Neural progenitor cell (in vitro differentiated cells): Measurements from ENCODE around the gene MBTPS1. TPM values are rescaled to one million over a fixed set of nuclear protein-coding genes. Genes with fewer than 3 reads are reported as not detected.

Experiments
- DNase-seq: peaks from one replicate; pipeline ENCODE4 v3.0.0-alpha.2; 2016; ENCODE audit warnings: low spot score
- H2AFZ ChIP-seq: fragments of 200-600 bp; sonication (generic); replicated peaks from 2 replicates; pipeline ENCODE4 v1.6.1; 2016; ENCODE audit warnings: antibody characterized with exemption
- H3F3A ChIP-seq: fragments of 200-600 bp; sonication (generic); 2 replicates; pipeline ENCODE4 v1.6.1; 2016; ENCODE audit warnings: antibody characterized with exemption, low read depth
- H3K27ac ChIP-seq: fragments of 200-600 bp; sonication (generic); 2 replicates; pipeline ENCODE4 v1.5.1; 2016; ENCODE audit warnings: mild to moderate bottlenecking
- H3K27me3 ChIP-seq: fragments of 200-600 bp; sonication (generic); 2 replicates; pipeline ENCODE4 v1.6.1; 2016; ENCODE audit warnings: mild to moderate bottlenecking, moderate library complexity
- H3K36me3 ChIP-seq: fragments of 200-600 bp; sonication (generic); 2 replicates; pipeline ENCODE4 v1.5.1; 2016
- H3K4me1 ChIP-seq: fragments of 200-600 bp; sonication (generic); 2 replicates; pipeline ENCODE4 v1.6.1; 2016; ENCODE audit warnings: mixed run types
- H3K4me2 ChIP-seq: fragments of 200-600 bp; sonication (generic); 2 replicates; pipeline ENCODE4 v1.6.1; 2016
- H3K4me3 ChIP-seq: fragments of 200-600 bp; sonication (generic); 2 replicates; pipeline ENCODE4 v1.5.1; 2016
- H3K79me2 ChIP-seq: fragments of 200-600 bp; sonication (generic); 2 replicates; pipeline ENCODE4 v1.6.1; 2016; ENCODE audit warnings: low read depth
- H3K9ac ChIP-seq: fragments of 200-600 bp; sonication (generic); 2 replicates; pipeline ENCODE4 v1.6.1; 2016
- H3K9me3 ChIP-seq: fragments of 200-600 bp; sonication (generic); 2 replicates; pipeline ENCODE4 v1.5.1; 2016; ENCODE audit warnings: low read depth
- H4K20me1 ChIP-seq: fragments of 200-600 bp; sonication (generic); 2 replicates; pipeline ENCODE4 v1.6.1; 2016; ENCODE audit warnings: low read depth
- H3K27ac Mint-ChIP-seq: 3 replicates; pipeline ENCODE4 v1.8.0; 2021; ENCODE audit warnings: mixed read lengths
- H3K27me3 Mint-ChIP-seq: 2 replicates; pipeline ENCODE4 v1.8.0; 2022; ENCODE audit warnings: low read depth, mild to moderate bottlenecking, inconsistent platforms, moderate library complexity, mixed read lengths; ENCODE audit not compliant: insufficient read depth
- H3K36me3 Mint-ChIP-seq: 3 replicates; pipeline ENCODE4 v1.8.0; 2021; ENCODE audit warnings: mixed read lengths
- H3K4me1 Mint-ChIP-seq: 3 replicates; pipeline ENCODE4 v1.8.0; 2021; ENCODE audit warnings: mixed read lengths
- H3K4me3 Mint-ChIP-seq: 3 replicates; pipeline ENCODE4 v1.8.0; 2021; ENCODE audit warnings: mild to moderate bottlenecking, moderate library complexity, mixed read lengths
- H3K9me3 Mint-ChIP-seq: 3 replicates; pipeline ENCODE4 v1.8.0; 2020; ENCODE audit warnings: mixed read lengths
- EZH2 ChIP-seq: fragments of 200-600 bp; sonication (generic); IDR thresholded peaks from 2 replicates; pipeline ENCODE4 v1.6.1; 2017; ENCODE audit warnings: antibody characterized with exemption, mild to moderate bottlenecking, moderate library complexity
- EZH2phosphoT487 ChIP-seq: fragments of 200-600 bp; sonication (generic); IDR thresholded peaks from 2 replicates; pipeline ENCODE4 v1.6.1; 2017; ENCODE audit warnings: antibody characterized with exemption
- total RNA-seq: library from RNA; depleted of rRNA; stranded (reverse); fragments of >200 nt; gene quantifications from 2 replicates; pipeline ENCODE4 v1.2.3, GENCODE V29; 2015; ENCODE audit warnings: low replicate concordance
- TF ChIP-seq, protein P1 (sequence below): fragments of 200-600 bp; sonication (generic); IDR thresholded peaks from 2 replicates; pipeline ENCODE4 v1.5.1; 2017; ENCODE audit warnings: antibody characterized with exemption, mild to moderate bottlenecking

The MBTPS1 gene
- total RNA-seq, 1 donor from 2014 or later: 52.3 TPM

DNA sequence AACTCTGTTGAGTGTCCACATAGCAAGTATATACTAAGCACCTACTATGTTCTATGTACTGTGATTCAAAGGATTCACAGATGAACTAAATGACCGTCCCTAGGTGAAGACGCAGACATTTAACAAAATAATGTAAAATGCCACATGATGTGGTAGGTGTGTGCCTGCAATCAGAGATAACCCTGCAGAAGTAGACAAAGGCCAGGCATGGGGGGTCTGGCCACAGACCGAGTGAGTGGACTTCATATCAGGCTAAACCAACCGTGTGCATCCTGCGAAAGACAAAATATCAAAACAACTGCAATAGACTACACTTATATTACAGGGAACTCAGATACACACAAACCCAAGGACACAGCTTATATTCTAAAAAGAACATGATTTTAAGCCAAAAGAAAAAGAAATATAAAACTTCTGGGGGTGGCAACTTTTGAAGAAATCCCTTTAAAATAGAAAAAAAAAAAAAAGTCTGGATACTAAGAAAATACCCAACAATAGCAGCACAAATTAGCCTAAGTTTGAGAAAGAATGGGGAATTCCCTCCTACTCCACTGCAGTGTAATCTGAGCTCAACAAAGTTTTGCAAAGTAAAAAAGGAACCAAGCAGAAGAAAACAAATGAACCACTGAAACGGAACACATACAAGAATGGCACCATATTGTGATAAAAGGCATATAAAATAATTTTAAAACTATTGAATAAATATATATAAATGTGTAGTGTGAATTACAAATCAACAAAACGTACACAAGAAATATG lies 16.0 kb upstream of the MBTPS1 start:
- Histone ChIP-seq H3K79me2 (peaks cover 60% of the 10 kb centered on the region), H2AFZ (no peak overlapping the region), H3K4me1 (peaks cover 31% of the 10 kb centered on the region), H3F3A (no peaks in the 10 kb centered on the region), H3K27ac (no peak overlapping the region), H3K9me3 (no peaks in the 10 kb centered on the region), H3K4me2 (peak overlapping the region; percentile 42), H3K36me3 (no peaks in the 10 kb centered on the region), H3K9ac (peak overlapping the region; percentile 12), H3K27me3 (no peaks in the 10 kb centered on the region), H4K20me1 (peaks cover 63% of the 10 kb centered on the region), H3K4me3 (no peak overlapping the region)
- Mint-ChIP-seq H3K9me3 (no peaks in the 10 kb centered on the region), H3K4me1 (peaks cover 44% of the 10 kb centered on the region), H3K4me3 (no peak overlapping the region), H3K36me3 (peaks cover 16% of the 10 kb centered on the region), H3K27me3 (peaks cover 2% of the 10 kb centered on the region), H3K27ac (no peak overlapping the region)
- no peak for DNase-seq
- TF ChIP-seq EZH2 (no peak), EZH2phosphoT487 (no peak)
- TF ChIP-seq, protein P1, sequence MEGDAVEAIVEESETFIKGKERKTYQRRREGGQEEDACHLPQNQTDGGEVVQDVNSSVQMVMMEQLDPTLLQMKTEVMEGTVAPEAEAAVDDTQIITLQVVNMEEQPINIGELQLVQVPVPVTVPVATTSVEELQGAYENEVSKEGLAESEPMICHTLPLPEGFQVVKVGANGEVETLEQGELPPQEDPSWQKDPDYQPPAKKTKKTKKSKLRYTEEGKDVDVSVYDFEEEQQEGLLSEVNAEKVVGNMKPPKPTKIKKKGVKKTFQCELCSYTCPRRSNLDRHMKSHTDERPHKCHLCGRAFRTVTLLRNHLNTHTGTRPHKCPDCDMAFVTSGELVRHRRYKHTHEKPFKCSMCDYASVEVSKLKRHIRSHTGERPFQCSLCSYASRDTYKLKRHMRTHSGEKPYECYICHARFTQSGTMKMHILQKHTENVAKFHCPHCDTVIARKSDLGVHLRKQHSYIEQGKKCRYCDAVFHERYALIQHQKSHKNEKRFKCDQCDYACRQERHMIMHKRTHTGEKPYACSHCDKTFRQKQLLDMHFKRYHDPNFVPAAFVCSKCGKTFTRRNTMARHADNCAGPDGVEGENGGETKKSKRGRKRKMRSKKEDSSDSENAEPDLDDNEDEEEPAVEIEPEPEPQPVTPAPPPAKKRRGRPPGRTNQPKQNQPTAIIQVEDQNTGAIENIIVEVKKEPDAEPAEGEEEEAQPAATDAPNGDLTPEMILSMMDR: no peak

GRCh38 chr16:84131117-84131516 lies 14.4 kb upstream of the MBTPS1 start:
- Mint-ChIP-seq H3K4me1 (peaks cover 28% of the 10 kb centered on the region), H3K27ac (peak overlapping the region; percentile 29), H3K36me3 (peaks cover 24% of the 10 kb centered on the region), H3K9me3 (no peaks in the 10 kb centered on the region), H3K4me3 (no peak overlapping the region), H3K27me3 (no peaks in the 10 kb centered on the region)
- Histone ChIP-seq H3K27me3 (no peaks in the 10 kb centered on the region), H3K36me3 (no peaks in the 10 kb centered on the region), H4K20me1 (peaks cover 47% of the 10 kb centered on the region), H3K79me2 (peaks cover 44% of the 10 kb centered on the region), H3K9ac (no peak overlapping the region), H3K4me2 (no peak overlapping the region), H3K4me3 (no peak overlapping the region), H3K9me3 (no peaks in the 10 kb centered on the region), H2AFZ (no peak overlapping the region), H3F3A (no peaks in the 10 kb centered on the region), H3K27ac (no peak overlapping the region), H3K4me1 (peaks cover 17% of the 10 kb centered on the region)
- TF ChIP-seq EZH2 (no peak), EZH2phosphoT487 (no peak)
- TF ChIP-seq, protein P1: no peak
- no peak for DNase-seq

DNA sequence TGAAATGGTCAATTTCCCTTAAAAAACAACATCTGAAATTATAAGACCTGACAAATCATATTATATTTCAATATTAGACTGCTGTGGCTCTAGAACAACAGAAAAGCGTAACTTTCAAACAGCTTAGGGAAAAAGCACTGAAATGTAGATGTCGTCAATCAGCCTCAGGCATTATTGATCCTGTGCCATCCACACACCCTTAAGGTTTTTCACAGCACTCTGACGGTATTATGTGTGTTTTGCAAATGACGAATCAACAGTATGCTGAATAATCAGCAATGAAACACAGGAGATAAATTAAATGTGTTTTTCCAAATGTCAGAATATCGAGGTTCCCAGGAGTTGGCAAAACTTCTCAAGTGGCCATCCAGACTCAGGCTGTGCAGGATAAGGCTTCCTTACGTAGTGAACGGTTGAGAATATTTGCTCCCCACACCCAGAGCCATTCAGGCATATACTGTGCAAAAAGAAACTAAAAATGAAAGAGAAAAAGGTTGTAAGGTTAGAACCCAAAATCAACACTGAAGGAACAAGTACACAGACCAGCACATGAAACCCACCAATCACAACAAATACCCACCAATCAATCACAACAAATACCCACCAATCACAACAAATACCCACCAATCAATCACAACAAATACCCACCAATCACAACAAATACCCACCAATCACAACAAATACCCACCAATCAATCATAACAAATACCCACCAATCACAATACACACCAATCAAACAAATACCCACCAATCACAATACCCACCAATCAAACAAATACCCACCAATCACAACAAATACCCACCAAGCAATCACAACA lies 7.7 kb upstream of the MBTPS1 start:
- no peak overlapping the region for H3K27ac Mint-ChIP-seq
- no peak overlapping the region for H3K4me2 ChIP-seq
- H3F3A ChIP-seq: peaks cover 3% of the 10 kb centered on the region
- no peaks in the 10 kb centered on the region for H3K79me2 ChIP-seq
- no peaks in the 10 kb centered on the region for H3K27me3 ChIP-seq
- H3K36me3 ChIP-seq: no peaks in the 10 kb centered on the region
- peaks cover 25% of the 10 kb centered on the region for H3K36me3 Mint-ChIP-seq
- H3K4me1 ChIP-seq: no peaks in the 10 kb centered on the region
- no peak overlapping the region for H2AFZ ChIP-seq
- H3K9ac ChIP-seq: no peak overlapping the region
- H3K4me1 Mint-ChIP-seq: no peaks in the 10 kb centered on the region
- H4K20me1 ChIP-seq: no peaks in the 10 kb centered on the region
- H3K9me3 ChIP-seq: no peaks in the 10 kb centered on the region
- no peaks in the 10 kb centered on the region for H3K27me3 Mint-ChIP-seq
- no peak overlapping the region for H3K4me3 ChIP-seq
- H3K9me3 Mint-ChIP-seq: no peaks in the 10 kb centered on the region
- TF ChIP-seq EZH2phosphoT487 (no peak), EZH2 (no peak)
- TF ChIP-seq, protein P1: no peak
- no peak for DNase-seq
- H3K4me3 Mint-ChIP-seq: no peak overlapping the region
- no peak overlapping the region for H3K27ac ChIP-seq
